HG02588 (cell line): ENCODE results near the gene CAMK1D.

Experiments used
- ATAC-seq: cut with Tn5 transposase; IDR thresholded peaks from one replicate; pipeline ENCODE4 v1.9.1; 2021; ENCODE audit warnings: mild to moderate bottlenecking, moderate library complexity; ENCODE audit not compliant: unreplicated experiment

Gene CAMK1D

GRCh38 chr10:12397941-12398340, 48.6 kb downstream of the CAMK1D start:
- ATAC-seq: no peak

- ATAC-seq: no peak
Observed at GRCh38 chr10:12400266-12400931, 51.1 kb downstream of the CAMK1D start.

GRCh38 chr10:12401466-12401865, 52.1 kb downstream of the CAMK1D start:
- no peak for ATAC-seq

DNA sequence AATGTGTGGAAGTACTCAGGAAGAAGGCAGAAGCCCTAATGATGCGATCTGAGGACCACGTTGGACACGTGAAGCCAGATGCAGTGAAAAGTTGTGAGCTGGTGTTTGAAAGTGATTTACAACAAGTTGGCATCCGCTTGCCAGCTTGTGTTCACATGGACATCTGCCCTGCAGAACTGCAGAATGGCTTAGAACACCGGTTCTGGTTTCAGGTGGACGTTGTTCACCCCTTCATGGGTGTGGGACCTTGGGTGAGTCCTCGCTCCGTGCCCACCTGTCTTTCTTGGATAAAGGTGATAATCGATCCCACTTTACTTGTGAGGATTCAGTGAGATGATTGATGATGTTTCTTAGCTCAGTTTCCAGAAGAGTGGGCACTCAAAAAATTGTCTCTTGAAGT, 53.8 kb downstream of the CAMK1D start:
- ATAC-seq: no peak

DNA sequence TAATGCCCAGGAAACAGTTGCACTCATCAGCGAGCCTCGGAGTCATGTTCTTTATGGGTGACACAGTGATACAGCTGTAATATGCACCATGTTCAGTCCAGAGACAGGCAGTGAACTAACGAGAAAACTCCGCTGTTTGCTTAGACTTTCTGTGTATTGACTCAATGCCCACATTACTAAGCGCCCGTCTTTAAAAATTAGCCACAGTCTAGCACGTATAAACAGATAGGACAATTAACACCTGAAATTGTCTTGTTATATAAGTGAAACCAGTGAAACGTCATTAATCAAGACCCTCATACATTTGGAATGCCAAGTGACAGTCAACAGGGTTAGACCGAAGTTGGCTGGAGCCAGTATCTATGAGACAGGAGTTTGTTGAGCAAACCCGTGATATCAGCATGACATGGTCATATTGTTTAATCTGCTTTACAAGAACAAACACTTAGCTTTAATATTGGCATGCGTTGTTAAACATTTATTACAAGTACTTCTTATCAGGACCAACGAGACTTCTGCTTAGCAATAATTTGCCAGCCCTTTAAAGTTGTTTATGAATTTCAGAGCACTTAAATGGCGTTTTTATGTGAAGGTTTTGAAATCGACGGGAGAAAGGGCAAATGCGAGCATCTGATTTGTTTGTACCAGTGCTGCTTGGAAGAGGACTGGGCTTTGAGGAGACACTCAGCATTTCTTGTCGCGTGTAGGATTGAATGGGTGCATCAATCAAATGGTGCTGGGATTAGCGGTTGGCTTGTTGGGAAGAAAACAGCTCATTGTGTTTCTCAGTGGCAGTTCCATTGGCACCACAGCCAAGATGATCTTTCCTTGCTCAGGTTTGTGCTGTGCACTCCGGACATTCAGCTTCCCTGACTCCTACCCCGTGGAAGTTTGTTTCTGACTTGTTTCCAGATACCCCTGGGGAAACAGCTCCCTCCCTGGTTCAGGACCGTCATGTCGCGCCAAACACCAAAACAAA, 56.3 kb downstream of the CAMK1D start:
- no peak for ATAC-seq

DNA sequence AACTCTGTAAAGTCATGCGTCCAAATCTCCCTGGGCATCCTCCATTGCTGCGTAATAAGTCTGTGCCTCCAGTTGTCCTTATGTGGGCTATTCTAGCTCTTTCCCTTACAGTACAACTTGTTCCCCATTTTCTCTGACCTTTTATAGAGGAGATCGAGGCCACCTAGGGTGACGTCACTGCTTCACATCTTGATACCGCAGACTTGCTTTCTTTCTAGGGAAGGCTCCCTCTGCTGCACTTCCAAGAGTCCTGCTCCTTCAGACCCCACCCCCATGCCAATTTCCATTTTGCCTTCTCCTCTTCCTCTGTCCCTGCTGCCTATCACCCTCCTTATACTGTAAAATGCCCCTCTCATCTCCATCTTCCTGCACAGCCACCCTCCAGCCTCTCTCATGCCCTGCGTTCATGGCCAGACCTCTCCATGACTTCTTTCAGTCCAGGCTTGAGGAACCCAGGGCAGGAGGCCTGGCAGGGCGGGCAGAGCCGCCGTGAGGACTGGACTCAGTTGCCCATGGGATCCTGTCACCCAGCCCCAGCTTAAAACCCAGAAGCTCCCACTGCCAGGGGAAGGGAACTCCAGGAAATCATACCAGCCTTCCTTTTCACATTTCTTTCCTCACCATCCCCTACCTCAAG, 57.5 kb downstream of the CAMK1D start:
- no peak for ATAC-seq

GRCh38 chr10:12408472-12408871, 59.1 kb downstream of the CAMK1D start:
- ATAC-seq: no peak

GRCh38 chr10:12409161-12409560, 59.8 kb downstream of the CAMK1D start:
- ATAC-seq: no peak

DNA sequence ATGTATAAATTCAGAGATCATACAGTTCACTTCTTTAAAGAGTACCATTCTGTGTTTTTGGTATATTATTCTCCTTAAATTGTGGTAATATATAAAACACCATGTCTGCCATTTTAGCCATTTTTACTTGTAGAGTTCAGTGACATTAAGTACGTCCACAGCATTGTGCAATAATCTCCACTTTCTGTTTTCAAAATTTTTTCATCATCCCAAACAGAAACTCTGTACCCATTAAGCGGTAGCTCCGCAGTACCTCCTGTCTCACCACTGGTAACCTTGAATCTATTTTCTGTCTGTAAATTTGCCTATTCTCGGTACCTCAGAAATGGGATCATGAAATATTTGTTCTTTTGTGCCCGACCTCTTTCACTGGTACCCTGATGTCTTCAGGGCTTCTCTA, 60.3 kb downstream of the CAMK1D start:
- ATAC-seq: no peak

DNA sequence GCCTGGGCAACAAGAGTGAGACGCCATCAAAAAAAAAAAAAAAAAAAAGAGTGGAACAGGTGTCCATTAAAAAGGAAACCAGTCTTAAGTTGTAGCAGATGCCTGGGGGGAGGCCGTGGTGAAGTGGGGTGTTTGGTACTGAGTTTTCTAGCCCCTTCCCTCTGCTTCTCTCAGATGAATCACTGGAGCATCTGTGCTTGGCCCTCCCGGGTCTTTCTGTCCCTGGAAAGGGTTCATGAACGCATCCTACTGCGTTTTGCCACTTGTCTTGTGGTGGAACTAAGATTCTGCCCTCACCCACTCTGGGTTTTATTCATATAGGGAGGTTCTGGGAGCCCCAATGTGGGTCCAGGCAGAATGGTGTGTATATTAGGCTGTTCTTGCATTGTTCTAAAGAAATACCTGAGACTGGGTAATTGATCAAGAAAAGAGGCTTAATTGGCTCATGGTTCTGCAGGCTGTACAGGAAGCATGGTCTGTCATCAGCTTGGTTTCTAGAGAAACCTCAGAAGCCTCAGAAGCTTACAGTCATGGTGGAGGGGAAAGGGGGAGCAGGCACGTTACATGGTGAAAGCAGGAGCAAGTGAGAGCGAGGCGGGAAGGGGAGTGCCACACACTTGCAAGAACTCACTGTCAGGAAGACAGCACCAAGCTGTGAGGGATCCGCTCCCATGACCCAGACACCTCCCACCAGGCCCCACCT, 63.5 kb downstream of the CAMK1D start:
- no peak for ATAC-seq

GRCh38 chr10:12413369-12413711, 64.0 kb downstream of the CAMK1D start:
- no peak for ATAC-seq

- no peak for ATAC-seq
Observed at GRCh38 chr10:12414278-12414989, 65.1 kb downstream of the CAMK1D start.

GRCh38 chr10:12416344-12417050, 67.2 kb downstream of the CAMK1D start:
- no peak for ATAC-seq

DNA sequence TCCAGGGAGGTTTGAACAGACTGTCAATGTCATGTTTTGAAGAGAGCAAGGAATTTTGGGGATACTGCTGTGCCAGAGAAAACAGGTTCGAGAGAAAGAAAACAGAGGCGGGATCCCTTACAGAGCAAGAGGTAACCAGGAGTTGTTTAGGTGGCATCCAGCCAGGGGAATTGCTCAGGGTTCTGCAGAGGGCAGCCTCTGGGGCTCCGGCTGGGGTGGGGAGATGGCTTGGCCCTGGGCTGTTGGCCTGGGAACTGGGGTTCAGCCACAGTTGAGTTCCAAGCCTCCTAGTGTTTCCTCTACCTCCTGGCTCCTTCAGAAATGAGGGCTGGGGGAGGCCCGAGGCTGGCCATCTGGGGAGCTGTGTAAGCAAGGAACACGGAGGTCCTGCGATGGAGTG, 68.0 kb downstream of the CAMK1D start:
- ATAC-seq: no peak

GRCh38 chr10:12418000-12418399, 68.7 kb downstream of the CAMK1D start:
- no peak for ATAC-seq

- no peak for ATAC-seq
Observed at GRCh38 chr10:12418725-12419261, 69.4 kb downstream of the CAMK1D start.

GRCh38 chr10:12419262-12419847, 70.0 kb downstream of the CAMK1D start:
- ATAC-seq: no peak

DNA sequence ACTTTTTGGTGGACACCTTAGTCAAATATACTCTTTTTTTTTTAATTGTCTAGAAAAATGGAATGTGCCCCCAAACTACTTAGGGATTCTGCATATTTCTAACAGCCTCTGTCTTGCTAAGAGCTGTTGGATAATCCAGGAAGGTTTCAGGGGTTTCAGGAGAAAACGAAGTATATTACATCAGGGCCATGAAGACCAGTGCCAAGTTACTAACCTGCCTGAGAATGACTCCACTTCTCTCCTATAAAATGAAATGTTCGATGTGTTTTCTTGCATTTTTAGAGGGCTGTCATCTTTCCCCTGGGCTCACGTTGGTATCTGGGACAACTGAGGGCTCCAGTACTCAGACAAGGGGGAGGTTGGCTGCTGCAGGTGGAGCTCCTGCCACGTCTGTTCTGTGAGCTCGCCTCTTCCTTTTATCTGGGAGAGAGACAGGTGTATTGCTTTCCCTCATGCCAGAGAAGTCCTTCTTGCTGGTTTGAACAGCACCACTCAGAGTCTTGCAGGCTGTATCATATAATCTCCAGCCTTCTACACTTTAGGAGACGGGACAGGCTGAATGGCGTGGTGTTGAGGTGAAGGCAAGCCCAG, 71.3 kb downstream of the CAMK1D start:
- no peak for ATAC-seq

DNA sequence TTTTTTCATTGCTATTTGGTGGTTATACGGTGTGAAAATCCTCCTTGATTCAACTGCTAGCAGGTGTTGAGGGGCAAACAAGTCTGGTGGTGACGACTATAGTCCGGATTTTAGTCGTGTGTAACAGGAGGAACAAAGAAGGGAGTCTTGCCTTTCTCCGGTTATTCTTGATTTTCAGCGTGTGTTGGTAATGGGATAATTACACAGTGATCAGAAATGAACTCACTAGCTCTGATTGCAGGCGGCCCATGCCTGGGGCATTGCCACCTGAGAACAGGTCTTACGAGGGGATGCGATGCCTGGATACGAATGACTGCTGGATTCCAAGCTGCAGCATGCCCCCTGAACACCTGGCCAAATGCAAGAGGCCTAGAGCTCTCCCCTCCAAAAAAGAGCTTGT, 72.8 kb downstream of the CAMK1D start:
- no peak for ATAC-seq
